GM21529 (cell line): ENCODE measurements around the gene GSN.

Source experiments
- ATAC-seq: cut with Tn5 transposase; IDR thresholded peaks from one replicate; pipeline ENCODE4 v1.9.1; 2021; ENCODE audit not compliant: unreplicated experiment

The GSN gene

GRCh38 chr9:121368745-121369144 lies 100.8 kb downstream of the GSN start:
- ATAC-seq = no peak

GRCh38 chr9:121369595-121370265 lies 101.8 kb downstream of the GSN start, which contains the start of gene STOM:
TSS of gene STOM (minus strand) at chr9:121370250. CDS start at chr9:121370187, 63 bp downstream.
- peak; percentile 46 for ATAC-seq

- no peak for ATAC-seq
Measured at GRCh38 chr9:121371495-121372061, 103.6 kb downstream of the GSN start.

- ATAC-seq = no peak
Measured at GRCh38 chr9:121372239-121373010, 104.5 kb downstream of the GSN start.

- ATAC-seq = no peak
Measured at GRCh38 chr9:121373011-121373729, 105.2 kb downstream of the GSN start.

- ATAC-seq = no peak
Measured at GRCh38 chr9:121376214-121376830, 108.4 kb downstream of the GSN start.

GRCh38 chr9:121380846-121381245 lies 112.9 kb downstream of the GSN start:
- no peak for ATAC-seq
